NCI-H345 treated with DMSO at 0.1 percent for 48 hours (cell line): Measurements from ENCODE around the gene TBL1X.

ENCODE experiments used
- DNase-seq: peaks from one replicate; lab custom pipeline; 2025; ENCODE audit not compliant: unreplicated experiment; lab: John Stamatoyannopoulos, UW

The TBL1X gene

GRCh38 chrX:9493936-9494335 lies 29.1 kb downstream of the TBL1X start:
- no peak for DNase-seq

GRCh38 chrX:9494771-9495170 lies 29.9 kb downstream of the TBL1X start:
- no peak for DNase-seq

GRCh38 chrX:9495496-9495895 lies 30.6 kb downstream of the TBL1X start:
- no peak for DNase-seq

GRCh38 chrX:9498236-9498635 lies 33.4 kb downstream of the TBL1X start:
- DNase-seq, result no peak

- no peak for DNase-seq
These were observed 35.7 kb downstream of the TBL1X start for GRCh38 chrX:9500584-9500983.

- DNase-seq, result no peak
These were observed 36.5 kb downstream of the TBL1X start for GRCh38 chrX:9501362-9501761.

GRCh38 chrX:9503261-9503660 lies 38.4 kb downstream of the TBL1X start:
- DNase-seq, result no peak

- no peak for DNase-seq
These were observed 45.5 kb downstream of the TBL1X start for GRCh38 chrX:9510366-9510765.

- DNase-seq, result no peak
These were observed 46.1 kb downstream of the TBL1X start for GRCh38 chrX:9510980-9511379.

- DNase-seq, result no peak
These were observed 50.6 kb downstream of the TBL1X start for GRCh38 chrX:9515489-9515888.

- DNase-seq, result no peak
These were observed 51.2 kb downstream of the TBL1X start for GRCh38 chrX:9515973-9516538.

- DNase-seq, result no peak
These were observed 51.8 kb downstream of the TBL1X start for GRCh38 chrX:9516635-9517034.

- no peak for DNase-seq
These were observed 53.2 kb downstream of the TBL1X start for GRCh38 chrX:9518051-9518450.

GRCh38 chrX:9518889-9519288 lies 54.0 kb downstream of the TBL1X start:
- DNase-seq, result no peak

- no peak for DNase-seq
These were observed 54.8 kb downstream of the TBL1X start for GRCh38 chrX:9519546-9520216.

- DNase-seq, result no peak
These were observed 55.3 kb downstream of the TBL1X start for GRCh38 chrX:9520217-9520590.

- no peak for DNase-seq
These were observed 57.7 kb downstream of the TBL1X start for GRCh38 chrX:9522378-9523155.

GRCh38 chrX:9525511-9526248 lies 60.8 kb downstream of the TBL1X start:
- DNase-seq, result no peak

- no peak for DNase-seq
These were observed 62.1 kb downstream of the TBL1X start for GRCh38 chrX:9526965-9527364.

GRCh38 chrX:9528498-9528897 lies 63.6 kb downstream of the TBL1X start:
- DNase-seq, result no peak

GRCh38 chrX:9529223-9529622 lies 64.4 kb downstream of the TBL1X start:
- no peak for DNase-seq

GRCh38 chrX:9530848-9531274 lies 66.0 kb downstream of the TBL1X start:
- DNase-seq, result peak; percentile 76
